Loucy (cell line): Measurements from ENCODE around the gene PYGM.

Source experiments
- H2AFZ ChIP-seq: fragments of 200-600 bp; sonication (generic); 2 replicates; pipeline ENCODE4 v1.6.0; 2016; ENCODE audit warnings: antibody characterized with exemption, mild to moderate bottlenecking, low read length, moderate library complexity
- H3F3A ChIP-seq: fragments of 200-600 bp; 2 replicates; pipeline ENCODE4 v1.6.0; 2016; ENCODE audit warnings: antibody characterized with exemption, low read depth, mild to moderate bottlenecking
- H3K27me3 ChIP-seq: fragments of 200-600 bp; sonication (generic); 2 replicates; pipeline ENCODE4 v1.6.1; 2014; ENCODE audit warnings: low read length, mild to moderate bottlenecking; ENCODE audit not compliant: insufficient read depth, poor library complexity, severe bottlenecking
- H3K36me3 ChIP-seq: fragments of 200-600 bp; sonication (generic); 2 replicates; pipeline ENCODE4 v1.6.1; 2016; ENCODE audit warnings: low read length; ENCODE audit not compliant: insufficient read depth
- H3K4me1 ChIP-seq: fragments of 200-600 bp; sonication (generic); 2 replicates; pipeline ENCODE4 v1.5.1; 2014; ENCODE audit warnings: low read length, mild to moderate bottlenecking; ENCODE audit not compliant: insufficient read depth, poor library complexity, severe bottlenecking
- H3K4me2 ChIP-seq: fragments of 200-600 bp; sonication (generic); 2 replicates; pipeline ENCODE4 v1.6.0; 2014; ENCODE audit warnings: antibody characterized with exemption, low read length, low read depth, mild to moderate bottlenecking; ENCODE audit not compliant: poor library complexity, severe bottlenecking
- H3K4me3 ChIP-seq: fragments of 200-600 bp; sonication (generic); 2 replicates; pipeline ENCODE4 v1.5.1; 2014; ENCODE audit warnings: low read length, mild to moderate bottlenecking, mixed read lengths; ENCODE audit not compliant: poor library complexity, severe bottlenecking
- H3K79me2 ChIP-seq: fragments of 200-600 bp; sonication (generic); 2 replicates; pipeline ENCODE4 v1.6.1; 2014; ENCODE audit warnings: low read length; ENCODE audit not compliant: insufficient read depth
- H3K9ac ChIP-seq: fragments of 200-600 bp; sonication (generic); 2 replicates; pipeline ENCODE4 v1.6.0; 2014; ENCODE audit warnings: mild to moderate bottlenecking, low read depth, low read length, moderate library complexity; ENCODE audit not compliant: poor library complexity, severe bottlenecking
- H3K9me2 ChIP-seq: fragments of 200-600 bp; sonication (generic); replicated peaks from 2 replicates; pipeline ENCODE4 v1.6.1; 2016; ENCODE audit warnings: low read depth, low read length, mixed read lengths
- H3K9me3 ChIP-seq: fragments of 200-600 bp; sonication (generic); 2 replicates; pipeline ENCODE4 v1.6.1; 2014; ENCODE audit warnings: mild to moderate bottlenecking, antibody characterized with exemption, low read length, low read depth; ENCODE audit not compliant: insufficient read depth
- H4K20me1 ChIP-seq: fragments of 200-600 bp; sonication (generic); 2 replicates; pipeline ENCODE4 v1.6.0; 2014; ENCODE audit warnings: antibody characterized with exemption, low read length, mild to moderate bottlenecking; ENCODE audit not compliant: insufficient read depth, poor library complexity, severe bottlenecking
- EZH2phosphoT487 ChIP-seq: fragments of 200-600 bp; IDR thresholded peaks from 2 replicates; pipeline ENCODE4 v1.6.1; 2018; ENCODE audit warnings: antibody characterized with exemption, mild to moderate bottlenecking, moderate library complexity, borderline replicate concordance
- TF ChIP-seq, protein P1 (sequence below): fragments of 200-600 bp; sonication (generic); conservative IDR thresholded peaks from 2 replicates; pipeline ENCODE4 v1.5.1; 2014; ENCODE audit warnings: mild to moderate bottlenecking, antibody characterized with exemption, low read length

The PYGM gene

DNA sequence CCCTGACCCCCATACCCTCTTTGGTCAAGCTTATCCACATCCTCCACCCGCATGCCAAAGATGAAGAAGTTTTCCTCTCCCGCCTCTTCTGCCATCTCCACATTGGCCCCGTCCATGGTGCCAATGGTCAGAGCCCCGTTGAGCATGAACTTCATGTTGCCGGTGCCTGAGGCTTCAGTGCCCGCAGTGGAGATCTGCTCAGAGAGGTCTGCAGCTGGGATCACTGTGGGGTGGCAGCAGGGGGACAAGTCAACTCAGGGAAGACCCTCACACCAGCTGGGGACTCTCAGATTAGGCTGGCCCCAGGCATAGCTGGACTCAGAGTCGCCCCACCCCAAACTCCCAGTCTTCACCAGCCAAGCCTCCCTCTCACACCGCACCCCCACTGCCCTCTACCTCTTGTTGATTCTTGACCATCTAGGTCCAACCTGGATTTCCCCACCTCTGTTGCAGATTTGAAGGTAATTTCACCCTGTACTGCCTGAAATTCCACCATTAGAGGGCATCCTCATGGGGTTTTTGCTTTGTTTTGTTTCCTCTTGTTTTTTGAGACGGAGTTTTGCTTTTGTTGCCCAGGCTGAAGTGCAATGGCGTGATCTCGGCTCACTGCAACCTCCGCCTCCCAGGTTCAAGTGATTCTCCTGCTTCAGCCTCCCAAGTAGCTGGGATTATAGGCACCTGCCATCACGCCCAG is 9.3 kb downstream of the PYGM start:
- H3K4me2 ChIP-seq, result no peak overlapping the region
- no peaks in the 10 kb centered on the region for H3K27me3 ChIP-seq
- no peak for TF ChIP-seq EZH2phosphoT487
- TF ChIP-seq, protein P1, sequence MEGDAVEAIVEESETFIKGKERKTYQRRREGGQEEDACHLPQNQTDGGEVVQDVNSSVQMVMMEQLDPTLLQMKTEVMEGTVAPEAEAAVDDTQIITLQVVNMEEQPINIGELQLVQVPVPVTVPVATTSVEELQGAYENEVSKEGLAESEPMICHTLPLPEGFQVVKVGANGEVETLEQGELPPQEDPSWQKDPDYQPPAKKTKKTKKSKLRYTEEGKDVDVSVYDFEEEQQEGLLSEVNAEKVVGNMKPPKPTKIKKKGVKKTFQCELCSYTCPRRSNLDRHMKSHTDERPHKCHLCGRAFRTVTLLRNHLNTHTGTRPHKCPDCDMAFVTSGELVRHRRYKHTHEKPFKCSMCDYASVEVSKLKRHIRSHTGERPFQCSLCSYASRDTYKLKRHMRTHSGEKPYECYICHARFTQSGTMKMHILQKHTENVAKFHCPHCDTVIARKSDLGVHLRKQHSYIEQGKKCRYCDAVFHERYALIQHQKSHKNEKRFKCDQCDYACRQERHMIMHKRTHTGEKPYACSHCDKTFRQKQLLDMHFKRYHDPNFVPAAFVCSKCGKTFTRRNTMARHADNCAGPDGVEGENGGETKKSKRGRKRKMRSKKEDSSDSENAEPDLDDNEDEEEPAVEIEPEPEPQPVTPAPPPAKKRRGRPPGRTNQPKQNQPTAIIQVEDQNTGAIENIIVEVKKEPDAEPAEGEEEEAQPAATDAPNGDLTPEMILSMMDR, result peak; percentile 45
- no peak overlapping the region for H3K9ac ChIP-seq
- no peak overlapping the region for H2AFZ ChIP-seq
- H3K79me2 ChIP-seq, result no peaks in the 10 kb centered on the region
- no peaks in the 10 kb centered on the region for H3F3A ChIP-seq
- no peaks in the 10 kb centered on the region for H3K9me3 ChIP-seq
- H3K9me2 ChIP-seq, result no peaks in the 10 kb centered on the region
- H3K36me3 ChIP-seq, result no peaks in the 10 kb centered on the region
- H3K4me1 ChIP-seq, result peaks cover 17% of the 10 kb centered on the region
- no peaks in the 10 kb centered on the region for H4K20me1 ChIP-seq
- H3K4me3 ChIP-seq, result no peak overlapping the region

DNA sequence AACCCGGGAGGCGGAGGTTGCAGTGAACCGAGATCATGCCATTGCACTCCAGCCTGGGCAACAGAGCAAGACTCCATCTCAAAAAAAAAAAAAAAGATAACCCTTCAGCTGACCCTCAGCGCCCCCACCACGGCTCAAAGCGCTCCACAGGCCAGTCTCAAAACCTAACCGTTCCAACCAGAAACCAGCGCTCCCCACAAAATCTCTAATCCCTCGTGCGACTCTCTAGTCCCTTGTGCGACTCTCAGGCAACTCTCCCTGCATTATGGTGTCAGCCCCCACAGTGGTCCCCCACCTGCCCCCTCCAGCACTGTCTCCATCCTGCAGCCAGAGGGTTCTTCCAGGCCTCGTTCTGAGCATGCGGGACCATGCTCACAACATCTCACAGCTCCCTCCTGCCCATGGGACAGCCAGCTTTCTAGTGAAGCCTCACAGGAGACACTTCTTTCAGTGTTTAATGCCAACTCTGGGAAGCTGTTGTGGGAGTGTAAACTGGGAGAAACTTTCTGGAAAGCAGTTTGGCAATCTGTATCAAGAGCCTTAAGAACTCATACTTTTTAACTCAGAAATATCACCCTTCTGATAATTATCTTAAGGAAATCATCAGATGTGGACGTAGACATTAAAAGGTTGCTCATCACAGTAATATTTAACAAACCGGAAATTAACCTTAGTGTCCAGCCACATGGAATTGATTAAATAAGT is 11.7 kb downstream of the PYGM start:
- H2AFZ ChIP-seq, result no peak overlapping the region
- H4K20me1 ChIP-seq, result no peaks in the 10 kb centered on the region
- H3K4me3 ChIP-seq, result no peak overlapping the region
- H3K4me1 ChIP-seq, result peaks cover 32% of the 10 kb centered on the region
- no peaks in the 10 kb centered on the region for H3K36me3 ChIP-seq
- H3K9me2 ChIP-seq, result no peaks in the 10 kb centered on the region
- no peaks in the 10 kb centered on the region for H3K27me3 ChIP-seq
- no peaks in the 10 kb centered on the region for H3K9me3 ChIP-seq
- no peak overlapping the region for H3K9ac ChIP-seq
- peaks cover 10% of the 10 kb centered on the region; the same call in 1 of the 2 replicates for H3K79me2 ChIP-seq
- TF ChIP-seq EZH2phosphoT487, result no peak
- TF ChIP-seq, protein P1, result no peak
- no peak overlapping the region for H3K4me2 ChIP-seq
- H3F3A ChIP-seq, result peaks cover 4% of the 10 kb centered on the region

DNA sequence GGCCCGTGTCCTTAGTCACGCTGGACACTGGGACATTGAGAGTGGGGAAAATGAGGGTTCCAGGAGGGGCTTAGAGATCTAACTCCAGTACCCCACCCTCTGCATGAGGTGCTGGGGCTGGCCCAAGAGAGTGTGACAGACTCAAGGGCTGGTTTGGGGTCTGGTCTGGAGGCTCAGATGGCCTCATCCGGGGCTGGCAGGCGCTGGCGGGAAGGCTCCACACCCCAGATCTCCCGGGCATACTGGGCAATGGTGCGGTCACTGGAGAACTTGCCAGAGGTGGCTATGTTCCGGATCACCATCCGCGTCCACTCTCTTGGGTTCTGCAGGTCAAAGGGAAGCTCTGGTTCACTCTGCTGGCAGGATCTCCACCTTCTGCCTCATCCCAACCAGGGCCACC is 13.3 kb downstream of the PYGM start:
- H3K9me3 ChIP-seq, result no peaks in the 10 kb centered on the region
- H3K27me3 ChIP-seq, result no peaks in the 10 kb centered on the region
- H3K9ac ChIP-seq, result peak overlapping the region; percentile 99
- peaks cover 46% of the 10 kb centered on the region for H3K4me1 ChIP-seq
- H3K79me2 ChIP-seq, result peaks cover 25% of the 10 kb centered on the region
- peaks cover 7% of the 10 kb centered on the region for H4K20me1 ChIP-seq
- H3K4me2 ChIP-seq, result peak overlapping the region; percentile 95
- H2AFZ ChIP-seq, result no peak overlapping the region
- H3K4me3 ChIP-seq, result peak overlapping the region; percentile 91
- TF ChIP-seq, protein P1, result no peak
- no peak for TF ChIP-seq EZH2phosphoT487
- H3K9me2 ChIP-seq, result no peaks in the 10 kb centered on the region
- H3K36me3 ChIP-seq, result no peaks in the 10 kb centered on the region
- H3F3A ChIP-seq, result peaks cover 4% of the 10 kb centered on the region
